SK-MEL-5 (cell line): ENCODE measurements around the gene NEFH. TPM values are rescaled to one million over a fixed set of nuclear protein-coding genes. Genes with fewer than 3 reads are reported as not detected.

ENCODE experiments used
- DNase-seq: peaks from one replicate; pipeline ENCODE4 v3.0.0-alpha.2; 2016; ENCODE audit warnings: low read depth, low spot score
- in situ Hi-C: cut with HindIII; loops from 2 replicates; pipeline ENCODE4 v1.10.0; 2016; ENCODE audit warnings: low sequenced_read_pairs, high pct_unique_total_duplicates, low pct_unique_long_range_greater_than_20kb
- total RNA-seq: library from RNA; depleted of rRNA; stranded (reverse); fragments of >200 nt; shearing (Covaris generic); gene quantifications from 2 replicates; pipeline ENCODE4 v1.2.3, GENCODE V29; 2014; rRNA removed

NEFH gene
- total RNA-seq, 1 experiment from 2014 or later: 0.92 TPM

- no peak for DNase-seq
- in situ Hi-C loops: no loop called here
Observed at GRCh38 chr22:29519996-29520395, 40.0 kb downstream of the NEFH start.

DNA sequence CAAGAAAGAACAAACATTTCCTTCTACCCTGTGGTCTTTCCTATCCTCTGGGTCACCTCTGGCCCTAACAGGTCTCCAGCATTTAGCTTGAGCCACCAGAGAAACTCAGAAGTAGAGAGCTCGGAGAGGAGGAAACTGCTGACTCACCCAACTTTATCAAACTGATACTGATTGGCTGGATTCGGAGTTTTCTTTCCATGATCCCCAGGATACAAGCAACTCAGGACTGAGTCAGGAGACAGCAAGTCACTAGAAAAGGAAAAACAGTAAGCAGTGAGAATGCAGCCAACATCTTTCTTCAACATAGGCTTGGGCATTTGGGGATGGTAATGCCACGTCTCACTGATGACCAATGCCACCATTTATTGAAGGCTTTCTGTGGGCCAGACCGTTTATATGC is 40.8 kb downstream of the NEFH start:
- in situ Hi-C loops: no loop called here
- DNase-seq: no peak

DNA sequence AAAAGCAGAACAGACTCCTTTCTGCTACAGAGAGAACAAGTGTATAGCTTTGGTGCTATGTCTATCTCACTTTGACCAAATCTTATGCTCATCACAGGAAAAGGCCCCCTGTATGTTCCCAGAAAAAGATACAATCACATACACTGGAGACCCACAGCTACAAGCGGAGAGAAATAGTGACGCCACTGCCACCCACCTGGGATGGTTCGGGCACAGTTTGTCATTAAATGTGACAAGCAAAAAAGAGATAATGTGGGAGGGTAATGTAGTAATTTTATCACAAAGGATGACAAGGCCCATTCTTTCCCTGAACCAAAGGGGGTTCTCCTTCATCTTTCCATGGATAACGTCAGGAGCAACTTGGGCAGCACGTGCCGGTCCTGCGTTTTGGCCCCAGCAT is 41.5 kb downstream of the NEFH start:
- no peak for DNase-seq
- in situ Hi-C loops: no loop called here

- no peak for DNase-seq
- in situ Hi-C loops: no loop called here
Observed at GRCh38 chr22:29523761-29524160, 43.7 kb downstream of the NEFH start.

GRCh38 chr22:29524442-29525191 is 44.6 kb downstream of the NEFH start:
- in situ Hi-C loops: no loop called here
- peak; percentile 57 for DNase-seq

DNA sequence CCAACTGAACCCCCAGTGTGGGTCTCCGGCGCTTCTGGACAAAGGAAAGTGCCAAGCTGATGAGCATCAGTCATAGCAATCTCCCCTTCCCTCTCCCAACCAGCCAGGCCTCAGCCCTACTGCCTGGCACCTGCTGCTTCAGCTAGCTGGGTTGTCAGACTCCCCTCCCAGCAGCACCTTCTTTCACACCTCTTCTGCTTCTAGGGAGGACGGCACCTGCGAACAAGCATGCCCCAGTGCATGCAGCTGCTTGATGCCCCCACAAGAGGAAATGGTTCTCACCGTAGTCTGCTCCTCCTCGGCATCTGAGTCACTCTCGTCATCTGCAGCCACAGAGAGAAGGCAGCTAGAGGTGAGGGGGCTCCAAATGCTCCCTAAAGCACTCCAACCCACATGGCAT is 48.1 kb downstream of the NEFH start:
- in situ Hi-C loops: no loop called here
- no peak for DNase-seq

GRCh38 chr22:29530716-29531115 is 50.7 kb downstream of the NEFH start:
- no peak for DNase-seq
- in situ Hi-C loops: no loop called here

GRCh38 chr22:29531419-29531818 is 51.4 kb downstream of the NEFH start:
- no peak for DNase-seq
- in situ Hi-C loops: no loop called here

DNA sequence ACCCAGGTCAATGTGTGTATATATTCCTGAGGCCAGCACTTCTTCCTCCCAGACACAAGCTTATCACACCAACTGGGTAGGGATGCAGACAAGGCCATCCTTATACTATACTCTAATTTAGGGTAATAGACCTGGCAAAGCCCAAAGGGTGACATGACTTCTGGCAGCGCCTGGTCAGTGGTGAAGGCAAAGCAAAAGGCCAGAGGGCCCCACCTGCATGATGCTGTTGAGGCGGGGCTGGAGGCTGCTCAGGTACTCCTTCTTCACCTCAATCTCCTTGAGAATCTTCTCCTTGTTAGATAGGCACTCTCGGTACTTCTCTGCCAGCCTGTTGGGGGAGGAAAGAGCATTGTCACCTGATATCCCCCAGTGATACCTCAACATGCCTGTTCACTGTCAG is 56.4 kb downstream of the NEFH start:
- no peak for DNase-seq
- in situ Hi-C loops: no loop called here

DNA sequence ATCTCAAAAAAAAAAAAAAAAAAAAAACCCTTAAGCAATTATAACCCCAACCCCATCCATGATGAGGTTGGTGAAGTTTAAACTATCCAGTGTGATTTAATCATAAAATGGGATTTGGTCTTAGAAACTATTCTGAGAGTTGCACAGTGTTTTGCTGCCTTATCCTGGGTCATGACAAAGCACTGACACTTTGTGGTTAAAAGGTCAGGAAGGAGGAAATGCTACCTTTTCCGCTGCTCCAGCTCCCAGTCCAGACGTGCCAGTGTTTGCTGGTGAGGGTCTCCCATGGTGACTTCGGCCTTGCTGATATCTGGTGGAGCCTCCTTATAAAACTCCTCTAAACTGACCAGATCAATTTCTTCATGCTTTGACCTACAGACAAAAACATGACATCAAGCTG is 59.1 kb downstream of the NEFH start:
- DNase-seq: no peak
- in situ Hi-C loops: no loop called here

Other genes starting within 250 kb of the NEFH start
- gene RHBDD3, start 212.2 kb upstream of the NEFH start, total RNA-seq: 32.3 and 33.4 TPM in 2 replicates
- 211 and 226 TPM in 2 replicates for gene EWSR1, start 211.9 kb upstream of the NEFH start, total RNA-seq
- 6.9 and 9.1 TPM in 2 replicates for gene GAS2L1, start 173.6 kb upstream of the NEFH start, total RNA-seq
- not detected in 2 replicates for gene RASL10A, start 164.5 kb upstream of the NEFH start, total RNA-seq
- 73.3 and 83.8 TPM in 2 replicates for gene AP1B1, start 91.6 kb upstream of the NEFH start, total RNA-seq
- not detected in 2 replicates for gene RFPL1, start 41.6 kb upstream of the NEFH start, total RNA-seq
- gene THOC5, start 73.5 kb downstream of the NEFH start, total RNA-seq: 107 and 115 TPM in 2 replicates
- gene NIPSNAP1, start 100.9 kb downstream of the NEFH start, total RNA-seq: 97.5 and 98.4 TPM in 2 replicates
- 47.7 and 53.8 TPM in 2 replicates for gene NF2, start 123.4 kb downstream of the NEFH start, total RNA-seq
- gene CABP7, start 239.8 kb downstream of the NEFH start, total RNA-seq: 0.13 TPM in 1 of 2 replicates, not detected in the other